Brain microvascular endothelial cell (primary cell): Measurements from ENCODE around the gene IGFBP4.
"Not testable (repeated sequence)": the region's sequence is repeated elsewhere in the genome, so short reads cannot be mapped to it uniquely, and the experiment has no call there.

Experiments used
- DNase-seq: peaks from one replicate; pipeline ENCODE4 v3.0.0-alpha.2; 2020
- H3K27ac ChIP-seq: fragments of 250-450 bp; sonication (Bioruptor Pico); 2 replicates; pipeline ENCODE4 v1.5.1; 2020; ENCODE audit warnings: mild to moderate bottlenecking, moderate library complexity
- H3K27me3 ChIP-seq: fragments of 250-450 bp; sonication (Bioruptor Pico); replicated peaks from 2 replicates; pipeline ENCODE4 v1.5.1; 2020; ENCODE audit warnings: mild to moderate bottlenecking
- H3K36me3 ChIP-seq: fragments of 250-450 bp; sonication (Bioruptor Pico); replicated peaks from 2 replicates; pipeline ENCODE4 v1.5.1; 2020; ENCODE audit warnings: mild to moderate bottlenecking
- H3K4me3 ChIP-seq: 2 replicates; pipeline ENCODE4 v1.5.1; 2011; ENCODE audit warnings: low read depth, mild to moderate bottlenecking, control low read depth, low read length, moderate library complexity
- CTCF ChIP-seq: IDR thresholded peaks from 2 replicates; pipeline ENCODE4 v1.5.1; 2011; ENCODE audit warnings: low read depth, mild to moderate bottlenecking, moderate library complexity, low read length, control low read depth, inconsistent platforms; ENCODE audit errors: missing control alignments
- in situ Hi-C: cut with HindIII; loops from 2 replicates; pipeline ENCODE4 v1.10.0; 2017; ENCODE audit warnings: low sequenced_read_pairs, low pct_ligation_motif_present

The IGFBP4 gene

GRCh38 chr17:40410082-40410481 lies 33.2 kb upstream of the IGFBP4 start:
- no peaks in the 10 kb centered on the region for H3K27me3 ChIP-seq
- DNase-seq, result no peak
- in situ Hi-C loops, result loop anchor here (25.0 kb wide), 1 partner anchor 127 kb away; no protein-coding TSS in a partner anchor
- no peak overlapping the region for H3K4me3 ChIP-seq
- peaks cover 5% of the 10 kb centered on the region for H3K36me3 ChIP-seq
- H3K27ac ChIP-seq, result no peak overlapping the region
- TF ChIP-seq CTCF, result no peak

GRCh38 chr17:40411821-40412220 lies 31.4 kb upstream of the IGFBP4 start:
- H3K27ac ChIP-seq, result no peak overlapping the region
- no peak for DNase-seq
- H3K4me3 ChIP-seq, result no peak overlapping the region
- TF ChIP-seq CTCF, result no peak
- no peaks in the 10 kb centered on the region for H3K27me3 ChIP-seq
- peaks cover 5% of the 10 kb centered on the region for H3K36me3 ChIP-seq
- in situ Hi-C loops, result loop anchor here (25.0 kb wide), 1 partner anchor 125 kb away; no protein-coding TSS in a partner anchor

GRCh38 chr17:40412880-40413279 lies 30.4 kb upstream of the IGFBP4 start:
- in situ Hi-C loops, result loop anchor here (25.0 kb wide), 1 partner anchor 124 kb away; no protein-coding TSS in a partner anchor
- no peak for DNase-seq
- no peak overlapping the region for H3K27ac ChIP-seq
- no peaks in the 10 kb centered on the region for H3K27me3 ChIP-seq
- no peak for TF ChIP-seq CTCF
- peaks cover 5% of the 10 kb centered on the region for H3K36me3 ChIP-seq
- no peak overlapping the region for H3K4me3 ChIP-seq

GRCh38 chr17:40414312-40414711 lies 28.9 kb upstream of the IGFBP4 start:
- H3K4me3 ChIP-seq, DNase-seq, H3K27me3 ChIP-seq, H3K36me3 ChIP-seq: not testable (repeated sequence)
- in situ Hi-C loops, result loop anchor here (25.0 kb wide), 1 partner anchor 123 kb away; no protein-coding TSS in a partner anchor
- H3K27ac ChIP-seq, result peak overlapping the region; percentile 29

- peaks cover 5% of the 10 kb centered on the region for H3K36me3 ChIP-seq
- DNase-seq, result peak; percentile 7
- H3K4me3 ChIP-seq, result peak overlapping the region; percentile 1
- in situ Hi-C loops, result loop anchor here (25.0 kb wide), 1 partner anchor 122 kb away; no protein-coding TSS in a partner anchor
- peak overlapping the region; percentile 81 for H3K27ac ChIP-seq
- peak; percentile 41 for TF ChIP-seq CTCF
- H3K27me3 ChIP-seq, result no peaks in the 10 kb centered on the region
Observed at GRCh38 chr17:40415390-40415789, 27.9 kb upstream of the IGFBP4 start.

- in situ Hi-C loops, result loop anchor here (25.0 kb wide), 1 partner anchor 121 kb away; no protein-coding TSS in a partner anchor
- no peak for TF ChIP-seq CTCF
- no peaks in the 10 kb centered on the region for H3K27me3 ChIP-seq
- peak overlapping the region; percentile 95 for H3K4me3 ChIP-seq
- no peak for DNase-seq
- H3K27ac ChIP-seq, result peak overlapping the region; percentile 38
- H3K36me3 ChIP-seq, result peaks cover 2% of the 10 kb centered on the region
Observed at GRCh38 chr17:40416671-40417070, 26.6 kb upstream of the IGFBP4 start.
